Motor neuron (in vitro differentiated cells): ENCODE results near the gene CRYGN. TPM values are rescaled to one million over a fixed set of nuclear protein-coding genes. Genes with fewer than 3 reads are reported as not detected.
A peak's percentile ranks its signal among the peaks of the same experiment; 100 is the strongest.

ENCODE experiments used
- ATAC-seq, 8 experiments: fragments of 200-7000 bp; cut with Tn5 transposase; replicated peaks in 6 of 8; 2 replicates each; pipeline ENCODE4 v1.8.0; 2021; ENCODE audit warnings: mild to moderate bottlenecking in 8 of 8, moderate library complexity in 8 of 8
- H3K27ac ChIP-seq, 2 donors: fragments of 250-450 bp; sonication (Bioruptor Pico); 2 replicates each; pipeline ENCODE4 v1.9.0; 2021; ENCODE audit warnings: antibody characterized with exemption in 2 of 2, mild to moderate bottlenecking in 2 of 2, moderate library complexity in 1 of 2
- H3K4me1 ChIP-seq, 2 donors: fragments of 250-450 bp; sonication (Bioruptor Pico); replicated peaks in 1 of 2; 2 replicates each; pipeline ENCODE4 v1.6.1; 2021; ENCODE audit warnings: antibody characterized with exemption in 2 of 2, mild to moderate bottlenecking in 2 of 2, moderate library complexity in 1 of 2
- H3K4me3 ChIP-seq, 5 donors: fragments of 250-450 bp; sonication (Bioruptor Pico); 2 replicates each; pipeline ENCODE4 v1.9.0; 2021; ENCODE audit warnings: antibody characterized with exemption in 5 of 5, mild to moderate bottlenecking in 5 of 5, moderate library complexity in 4 of 5
- WGBS, 10 experiments: fragments of 450-650 bp; shearing (Covaris generic); methylation state at CpG; one replicate each; pipeline ENCODE4 v1.0.0; 2022; 5-methylcytosine and 5-hydroxymethylcytosine counted together
- in situ Hi-C, 9 experiments: fragments of 400-800 bp; cut with MboI; loops; one replicate each; pipeline ENCODE4 v1.15.0; 2021; ENCODE audit warnings: low sequenced_read_pairs in 9 of 9, low pct_unique_long_range_greater_than_20kb in 2 of 9; ENCODE audit not compliant: unreplicated experiment in 9 of 9
- total RNA-seq, 8 experiments: library from RNA; unstranded; fragments of 300-600 nt; gene quantifications; 2 replicates each; pipeline versions ENCODE4 v1.2.3 to v1.2.4, GENCODE V29; 2022

Gene CRYGN
- total RNA-seq, 8 experiments from 2014 or later: 0.11 to 1.3 (median 0.29) TPM; not detected in 1

- peaks cover 13 to 20% of the 10 kb centered on the region in 2 donors for H3K4me1 ChIP-seq
- H3K4me3 ChIP-seq: no peak overlapping the region
- ATAC-seq: no peak
- no peak overlapping the region for H3K27ac ChIP-seq
- in situ Hi-C loops: loop anchor here in 1 of 9 experiments (25.0 kb wide), 1 partner anchor 122 kb away; no protein-coding TSS in a partner anchor
- 35 to 97% (median 82%) methylated on average over 1 to 4 of the region's 4 CpGs for WGBS, 10 experiments
These were observed 5.4 kb downstream of the CRYGN start for GRCh38 chr7:151434549-151434948.

GRCh38 chr7:151433721-151434400 lies 6.1 kb downstream of the CRYGN start:
- no peak overlapping the region for H3K4me3 ChIP-seq
- in situ Hi-C loops: loop anchor here in 1 of 9 experiments (25.0 kb wide), 1 partner anchor 122 kb away; no protein-coding TSS in a partner anchor
- H3K27ac ChIP-seq: no peak overlapping the region
- no peak for ATAC-seq
- peaks cover 18 to 23% of the 10 kb centered on the region in 2 donors for H3K4me1 ChIP-seq
- WGBS, 10 experiments: 60 to 100% (median 83%) methylated on average over 1 to 10 of the region's 15 CpGs; no CpG with 5 or more reads in 3 of the 10 experiments

GRCh38 chr7:151432658-151433521 lies 7.1 kb downstream of the CRYGN start:
- H3K4me3 ChIP-seq: no peak overlapping the region
- peaks cover 26 to 32% of the 10 kb centered on the region in 2 donors for H3K4me1 ChIP-seq
- 40 to 81% (median 60%) methylated on average over 1 to 5 of the region's 14 CpGs; no CpG with 5 or more reads in 4 of the 10 experiments for WGBS, 10 experiments
- no peak overlapping the region for H3K27ac ChIP-seq
- ATAC-seq: no peak
- in situ Hi-C loops: loop anchor here in 1 of 9 experiments (25.0 kb wide), 1 partner anchor 121 kb away; no protein-coding TSS in a partner anchor

GRCh38 chr7:151431768-151432311 lies 8.1 kb downstream of the CRYGN start:
- no CpG with 5 or more reads among the region's 25 CpGs for WGBS, 10 experiments
- Histone ChIP-seq H3K27ac (no peak overlapping the region), H3K4me1 (peaks cover 33 to 37% of the 10 kb centered on the region in 2 donors), H3K4me3 (no peak overlapping the region)
- in situ Hi-C loops: loop anchor here in 1 of 9 experiments (25.0 kb wide), 1 partner anchor 120 kb away; no protein-coding TSS in a partner anchor
- ATAC-seq: no peak

GRCh38 chr7:151431281-151431767 lies 8.6 kb downstream of the CRYGN start:
- no peak overlapping the region for H3K27ac ChIP-seq
- WGBS, 10 experiments: 80% methylated on average over 2 of the region's 13 CpGs; no CpG with 5 or more reads in 9 of the 10 experiments
- H3K4me1 ChIP-seq: peaks cover 33 to 37% of the 10 kb centered on the region in 2 donors
- in situ Hi-C loops: loop anchor here in 1 of 9 experiments (25.0 kb wide), 1 partner anchor 119 kb away; no protein-coding TSS in a partner anchor
- H3K4me3 ChIP-seq: no peak overlapping the region
- ATAC-seq: no peak

- 67 to 96% (median 89%) methylated on average over 2 to 10 of the region's 16 CpGs; no CpG with 5 or more reads in 6 of the 10 experiments for WGBS, 10 experiments
- ATAC-seq: no peak
- peak overlapping the region in 1 of 2 donors; percentile 75 for H3K27ac ChIP-seq
- no peak overlapping the region for H3K4me3 ChIP-seq
- peaks cover 33 to 37% of the 10 kb centered on the region in 2 donors for H3K4me1 ChIP-seq
- in situ Hi-C loops: loop anchor here in 1 of 9 experiments (25.0 kb wide), 1 partner anchor 118 kb away; no protein-coding TSS in a partner anchor
These were observed 9.3 kb downstream of the CRYGN start for GRCh38 chr7:151430391-151431205.

GRCh38 chr7:151429560-151430331 lies 10.2 kb downstream of the CRYGN start:
- no peak overlapping the region for H3K4me3 ChIP-seq
- WGBS, 10 experiments: 0 to 100% (median 34%) methylated on average over 1 to 6 of the region's 10 CpGs; no CpG with 5 or more reads in 5 of the 10 experiments
- peak in 2 of 8 experiments; percentile 11 to 25 for ATAC-seq
- H3K4me1 ChIP-seq: peaks cover 29 to 33% of the 10 kb centered on the region in 2 donors
- peak overlapping the region; percentile 73 to 75 for H3K27ac ChIP-seq
- in situ Hi-C loops: loop anchor here in 1 of 9 experiments (25.0 kb wide), 1 partner anchor 117 kb away; no protein-coding TSS in a partner anchor

GRCh38 chr7:151429237-151429559 lies 10.7 kb downstream of the CRYGN start:
- peak in 2 of 8 experiments; percentile 8 to 42 for ATAC-seq
- Histone ChIP-seq H3K4me3 (no peak overlapping the region), H3K4me1 (peaks cover 29 to 33% of the 10 kb centered on the region in 2 donors), H3K27ac (peak overlapping the region; percentile 73 to 75)
- WGBS, 10 experiments: 62 to 100% (median 95%) methylated on average over 1 to 3 of the region's 5 CpGs; no CpG with 5 or more reads in 4 of the 10 experiments
- in situ Hi-C loops: loop anchor here in 1 of 9 experiments (25.0 kb wide), 1 partner anchor 117 kb away; no protein-coding TSS in a partner anchor

- 0 to 66% (median 20%) methylated on average over 1 to 4 of the region's 13 CpGs; no CpG with 5 or more reads in 4 of the 10 experiments for WGBS, 10 experiments
- peak overlapping the region; percentile 73 to 75 for H3K27ac ChIP-seq
- peaks cover 29 to 33% of the 10 kb centered on the region in 2 donors for H3K4me1 ChIP-seq
- no peak overlapping the region for H3K4me3 ChIP-seq
- peak in 7 of 8 experiments; percentile 25 to 97 (median 96) for ATAC-seq
- in situ Hi-C loops: loop anchor here in 1 of 9 experiments (25.0 kb wide), 1 partner anchor 116 kb away; no protein-coding TSS in a partner anchor
These were observed 11.3 kb downstream of the CRYGN start for GRCh38 chr7:151428378-151429236.

- in situ Hi-C loops: loop anchor here in 1 of 9 experiments (25.0 kb wide), 1 partner anchor 116 kb away; no protein-coding TSS in a partner anchor
- no peak for ATAC-seq
- Histone ChIP-seq H3K27ac (peak overlapping the region; percentile 73 to 75), H3K4me3 (no peak overlapping the region), H3K4me1 (peaks cover 29 to 33% of the 10 kb centered on the region in 2 donors)
- WGBS, 10 experiments: 0 to 100% (median 45%) methylated on average over 1 to 6 of the region's 10 CpGs; no CpG with 5 or more reads in 1 of the 10 experiments
These were observed 12.1 kb downstream of the CRYGN start for GRCh38 chr7:151427705-151428377.
